Fibroblast of mammary gland (primary cell): ENCODE results near the gene RNASEL.

ENCODE experiments used
- DNase-seq: peaks from one replicate; pipeline ENCODE4 v3.0.0-alpha.2; 2010; ENCODE audit warnings: low read depth
- H3K4me3 ChIP-seq: 2 replicates; pipeline ENCODE4 v1.5.1; 2011; ENCODE audit warnings: low read depth, mild to moderate bottlenecking, low read length, moderate library complexity; ENCODE audit not compliant: control insufficient read depth
- TF ChIP-seq, protein P1 (sequence below): conservative IDR thresholded peaks from 2 replicates; pipeline ENCODE4 v1.5.1; 2011; ENCODE audit warnings: low read depth, low read length, inconsistent platforms; ENCODE audit not compliant: control insufficient read depth, insufficient read depth

RNASEL gene

DNA sequence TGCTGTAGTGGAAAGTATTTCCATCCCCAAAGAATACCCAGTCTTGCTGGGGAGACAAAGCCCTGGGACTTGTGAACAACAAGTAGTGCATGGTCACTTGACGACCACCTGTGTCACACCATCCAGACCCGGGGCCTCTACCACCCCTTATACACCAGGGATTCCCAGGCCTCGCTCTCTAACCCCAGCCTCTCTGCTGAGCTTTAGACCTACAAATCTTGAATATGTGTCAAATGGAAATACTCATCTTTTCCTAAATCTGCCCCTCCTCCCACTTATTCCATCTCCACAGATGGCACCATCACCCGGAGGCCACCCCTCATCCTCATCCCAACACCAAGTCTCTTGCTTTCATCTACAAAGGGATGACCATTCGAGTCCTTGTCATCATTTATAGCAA is 875 bp upstream of the RNASEL start:
- DNase-seq = no peak
- TF ChIP-seq, protein P1, sequence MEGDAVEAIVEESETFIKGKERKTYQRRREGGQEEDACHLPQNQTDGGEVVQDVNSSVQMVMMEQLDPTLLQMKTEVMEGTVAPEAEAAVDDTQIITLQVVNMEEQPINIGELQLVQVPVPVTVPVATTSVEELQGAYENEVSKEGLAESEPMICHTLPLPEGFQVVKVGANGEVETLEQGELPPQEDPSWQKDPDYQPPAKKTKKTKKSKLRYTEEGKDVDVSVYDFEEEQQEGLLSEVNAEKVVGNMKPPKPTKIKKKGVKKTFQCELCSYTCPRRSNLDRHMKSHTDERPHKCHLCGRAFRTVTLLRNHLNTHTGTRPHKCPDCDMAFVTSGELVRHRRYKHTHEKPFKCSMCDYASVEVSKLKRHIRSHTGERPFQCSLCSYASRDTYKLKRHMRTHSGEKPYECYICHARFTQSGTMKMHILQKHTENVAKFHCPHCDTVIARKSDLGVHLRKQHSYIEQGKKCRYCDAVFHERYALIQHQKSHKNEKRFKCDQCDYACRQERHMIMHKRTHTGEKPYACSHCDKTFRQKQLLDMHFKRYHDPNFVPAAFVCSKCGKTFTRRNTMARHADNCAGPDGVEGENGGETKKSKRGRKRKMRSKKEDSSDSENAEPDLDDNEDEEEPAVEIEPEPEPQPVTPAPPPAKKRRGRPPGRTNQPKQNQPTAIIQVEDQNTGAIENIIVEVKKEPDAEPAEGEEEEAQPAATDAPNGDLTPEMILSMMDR = no peak
- no peak overlapping the region for H3K4me3 ChIP-seq

DNA sequence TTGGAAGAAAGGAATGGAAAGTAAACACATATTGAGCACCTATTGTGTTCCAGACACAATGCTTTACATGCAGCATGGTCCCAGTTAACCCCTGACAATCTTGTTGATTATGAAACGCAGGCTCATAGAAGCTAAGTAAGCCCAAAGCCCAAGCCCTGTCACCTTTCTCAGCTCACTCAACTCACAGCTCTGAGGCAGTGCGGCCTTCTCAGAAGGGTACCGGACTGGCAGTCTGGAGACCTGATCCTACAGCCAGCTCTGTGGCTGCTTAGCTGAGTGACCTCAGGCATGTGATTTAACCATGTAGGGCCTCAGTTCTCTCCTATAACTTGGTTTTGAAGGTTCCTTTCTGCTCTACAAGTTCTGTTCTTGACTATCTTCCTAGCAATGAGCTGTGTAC is 464 bp upstream of the RNASEL start:
- TF ChIP-seq, protein P1 = no peak
- DNase-seq = no peak
- H3K4me3 ChIP-seq = no peak overlapping the region

DNA sequence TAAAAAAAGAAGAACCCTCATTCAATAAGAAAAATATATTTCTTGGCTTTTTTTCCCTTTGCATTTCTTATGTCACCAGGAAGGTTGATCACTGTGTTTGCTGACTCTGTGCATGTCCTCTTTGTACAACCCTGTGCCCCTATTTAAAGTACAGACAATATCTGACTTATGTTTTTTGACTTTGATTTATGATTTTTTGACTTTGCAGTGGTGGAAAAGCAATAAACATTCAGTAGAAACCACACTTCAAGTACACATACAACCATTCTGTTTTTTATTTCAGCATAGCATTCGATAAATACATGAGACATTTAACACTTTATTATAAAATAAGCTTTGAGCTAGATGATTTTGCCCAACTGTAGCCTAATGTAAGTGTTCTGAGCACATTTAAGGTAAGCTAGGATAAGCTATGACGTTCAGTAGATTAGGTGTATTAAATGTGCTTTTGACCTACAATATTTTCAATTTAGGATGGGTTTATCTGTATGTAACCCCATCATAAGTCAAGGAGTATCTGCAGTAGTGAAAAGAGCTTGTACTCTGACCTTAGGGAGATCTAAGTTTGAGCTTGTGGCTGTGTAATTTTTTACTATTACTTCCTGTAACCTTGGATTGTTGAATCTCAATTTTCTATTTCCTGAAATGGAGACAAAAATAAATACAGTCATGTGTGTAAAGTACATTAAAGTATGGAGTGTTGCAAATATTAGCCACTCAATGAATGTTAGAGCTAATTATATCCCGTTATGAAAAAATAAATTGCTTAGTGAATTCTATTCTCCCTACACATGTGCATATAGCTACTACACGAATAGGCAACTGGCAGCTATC is 1.2 kb downstream of the RNASEL start:
- peak overlapping the region; percentile 90 for H3K4me3 ChIP-seq
- TF ChIP-seq, protein P1 = no peak
- DNase-seq = no peak

DNA sequence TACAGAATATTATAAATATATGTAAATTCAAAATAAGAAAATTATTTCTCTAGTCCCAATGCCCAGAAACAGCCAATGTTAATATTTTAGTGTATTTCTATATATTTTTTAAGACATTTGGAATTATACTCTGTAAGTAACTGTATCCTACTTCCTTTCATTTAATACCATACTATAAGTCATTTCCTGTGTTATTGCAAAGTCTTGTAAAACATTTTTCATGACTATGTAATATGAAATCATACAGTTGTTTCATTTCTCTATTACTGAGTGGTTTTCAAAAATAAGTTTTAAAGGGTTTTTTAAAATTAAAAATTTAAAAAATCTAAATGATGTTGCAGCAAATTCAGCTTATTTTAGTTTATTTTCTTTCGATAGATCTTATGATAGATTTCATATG is 2.0 kb downstream of the RNASEL start:
- TF ChIP-seq, protein P1 = no peak
- H3K4me3 ChIP-seq = no peak overlapping the region
- no peak for DNase-seq

DNA sequence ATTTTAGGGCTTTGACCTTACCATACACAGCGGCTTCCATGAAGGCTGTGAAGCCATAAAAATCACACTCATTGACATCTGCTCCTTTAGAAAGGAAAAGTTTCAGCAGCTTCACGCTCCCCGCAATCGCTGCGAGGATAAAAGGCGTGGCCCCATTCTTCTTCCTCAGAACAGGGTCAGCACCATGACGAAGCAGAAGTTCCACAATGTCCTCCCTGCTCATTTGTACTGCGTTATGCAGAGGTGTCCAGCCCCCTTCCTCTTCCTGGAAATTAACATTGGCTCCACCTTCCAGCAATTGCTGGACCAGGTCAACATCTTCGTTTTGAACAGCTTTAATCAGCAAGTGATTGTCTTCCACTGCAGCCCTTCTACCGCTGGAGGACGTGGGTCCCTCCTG is 2.7 kb downstream of the RNASEL start:
- TF ChIP-seq, protein P1 = no peak
- no peak overlapping the region for H3K4me3 ChIP-seq
- DNase-seq = no peak

DNA sequence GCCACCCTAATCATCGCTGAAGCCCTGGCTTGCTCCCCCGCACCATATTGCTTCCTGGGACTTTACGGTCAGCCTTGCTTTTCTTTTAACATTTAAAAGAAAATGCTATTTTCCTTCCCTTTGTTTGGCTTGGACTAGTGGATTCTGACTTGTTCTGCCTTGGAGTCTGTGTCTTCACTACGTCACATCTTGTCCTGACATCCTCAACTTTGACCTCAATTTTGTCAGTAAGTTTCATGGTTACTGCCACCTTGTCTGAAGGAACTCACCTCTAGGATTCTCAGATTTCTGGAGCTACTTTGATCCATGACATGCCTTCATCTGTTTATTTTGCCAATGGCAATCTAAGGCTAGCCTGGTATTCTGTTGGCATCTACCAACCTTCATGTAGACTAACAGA is 4.3 kb downstream of the RNASEL start:
- TF ChIP-seq, protein P1 = no peak
- no peak overlapping the region for H3K4me3 ChIP-seq
- no peak for DNase-seq

DNA sequence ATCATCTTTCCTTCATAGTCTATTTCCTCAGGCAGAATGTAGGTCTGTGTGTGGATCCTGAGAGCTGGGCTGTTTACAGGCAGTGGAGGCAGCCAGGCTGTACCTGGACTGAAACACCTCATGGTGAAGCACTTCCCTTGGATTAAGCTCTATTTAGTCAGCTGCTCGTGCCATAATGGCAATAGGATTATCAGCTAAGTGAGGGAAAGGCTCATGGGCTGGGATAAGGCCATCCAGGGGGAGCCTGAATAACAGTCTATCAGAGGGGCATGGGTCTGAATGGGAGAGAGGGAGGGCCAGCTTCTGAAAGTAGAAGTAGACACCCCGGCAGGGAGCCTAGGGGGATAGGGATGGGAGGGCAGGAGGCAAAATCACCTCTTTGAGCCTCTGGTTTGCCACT is 8.3 kb downstream of the RNASEL start:
- no peak for DNase-seq
- no peak overlapping the region for H3K4me3 ChIP-seq
- TF ChIP-seq, protein P1 = no peak
